Activated naive CD8-positive, alpha-beta T cell treated with anti-CD3 and anti-CD28 coated beads, Interleukin-2, amount 50 U/mL, for 24 hours (primary cell): ENCODE data around the gene MIPOL1.

ENCODE experiments used
- ATAC-seq: fragments of 150-1000 bp; cut with Tn5 transposase; one replicate; pipeline ENCODE4 v1.10.0; 2021
- DNase-seq: peaks from one replicate; pipeline ENCODE4 v3.0.0; 2021
- H3K27ac Mint-ChIP-seq: one replicate; pipeline ENCODE4 v1.8.0; 2021; ENCODE audit warnings: mild to moderate bottlenecking, mixed read lengths
- H3K27me3 Mint-ChIP-seq: one replicate; pipeline ENCODE4 v1.8.0; 2021; ENCODE audit warnings: mixed read lengths
- H3K36me3 Mint-ChIP-seq: one replicate; pipeline ENCODE4 v1.8.0; 2021; ENCODE audit warnings: low read depth, mixed read lengths
- H3K4me1 Mint-ChIP-seq: one replicate; pipeline ENCODE4 v1.8.0; 2021; ENCODE audit warnings: mixed read lengths
- H3K4me3 Mint-ChIP-seq: one replicate; pipeline ENCODE4 v1.8.0; 2021; ENCODE audit warnings: mild to moderate bottlenecking, moderate library complexity, mixed read lengths
- H3K9me3 Mint-ChIP-seq: one replicate; pipeline ENCODE4 v1.8.0; 2021; ENCODE audit warnings: mixed read lengths

MIPOL1 gene

GRCh38 chr14:37591941-37592481 lies 394.3 kb downstream of the MIPOL1 start:
- Mint-ChIP-seq H3K36me3 (peaks cover 20% of the 10 kb centered on the region), H3K4me1 (peaks cover 21% of the 10 kb centered on the region), H3K27me3 (peaks cover 76% of the 10 kb centered on the region), H3K27ac (no peak overlapping the region), H3K9me3 (peaks cover 29% of the 10 kb centered on the region), H3K4me3 (no peak overlapping the region)
- ATAC-seq, result no peak
- no peak for DNase-seq

- Mint-ChIP-seq H3K4me3 (no peak overlapping the region), H3K27me3 (peaks cover 74% of the 10 kb centered on the region), H3K36me3 (peaks cover 24% of the 10 kb centered on the region), H3K27ac (peak overlapping the region; percentile 72), H3K9me3 (peaks cover 29% of the 10 kb centered on the region), H3K4me1 (peaks cover 21% of the 10 kb centered on the region)
- ATAC-seq (no peak), DNase-seq (no peak)
Measured at GRCh38 chr14:37592482-37593408, 395.0 kb downstream of the MIPOL1 start.

DNA sequence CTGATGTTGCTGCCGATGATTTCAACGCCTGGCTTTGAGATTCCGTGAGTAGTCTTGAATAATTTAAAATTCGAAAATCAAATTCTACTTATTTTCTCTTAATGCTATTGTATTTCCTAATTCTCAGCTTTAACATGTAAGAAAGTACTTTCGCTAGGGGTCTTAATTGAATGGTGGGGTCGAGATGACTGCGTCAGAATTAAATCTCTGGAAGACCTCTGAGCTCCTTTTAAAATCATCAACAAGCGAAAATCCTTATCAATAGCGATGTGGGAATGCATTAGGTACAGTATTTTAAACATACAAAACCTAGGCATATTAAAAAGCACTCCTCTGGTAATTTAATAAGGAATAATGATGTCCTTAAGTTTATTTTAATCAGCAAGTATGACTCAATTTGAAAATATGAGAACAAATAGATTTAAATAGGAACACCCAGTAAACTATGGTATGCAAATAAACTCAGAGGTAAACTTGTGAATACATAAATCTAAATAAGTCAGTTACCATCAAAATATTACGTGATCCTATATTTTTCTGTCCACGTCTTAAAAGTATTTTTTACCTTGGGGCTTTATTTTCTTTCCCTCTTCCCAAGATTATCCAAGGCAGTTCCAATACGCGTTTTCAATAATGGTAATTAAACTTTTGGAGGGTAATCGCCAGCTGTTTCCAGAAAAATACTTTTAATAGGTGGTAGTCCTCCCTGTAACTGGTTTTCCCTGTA lies 395.9 kb downstream of the MIPOL1 start:
- H3K36me3 Mint-ChIP-seq, result peaks cover 24% of the 10 kb centered on the region
- no peak for ATAC-seq
- no peak overlapping the region for H3K27ac Mint-ChIP-seq
- H3K9me3 Mint-ChIP-seq, result peaks cover 29% of the 10 kb centered on the region
- H3K27me3 Mint-ChIP-seq, result peaks cover 75% of the 10 kb centered on the region
- peak overlapping the region; percentile 67 for H3K4me3 Mint-ChIP-seq
- H3K4me1 Mint-ChIP-seq, result peaks cover 22% of the 10 kb centered on the region
- no peak for DNase-seq

DNA sequence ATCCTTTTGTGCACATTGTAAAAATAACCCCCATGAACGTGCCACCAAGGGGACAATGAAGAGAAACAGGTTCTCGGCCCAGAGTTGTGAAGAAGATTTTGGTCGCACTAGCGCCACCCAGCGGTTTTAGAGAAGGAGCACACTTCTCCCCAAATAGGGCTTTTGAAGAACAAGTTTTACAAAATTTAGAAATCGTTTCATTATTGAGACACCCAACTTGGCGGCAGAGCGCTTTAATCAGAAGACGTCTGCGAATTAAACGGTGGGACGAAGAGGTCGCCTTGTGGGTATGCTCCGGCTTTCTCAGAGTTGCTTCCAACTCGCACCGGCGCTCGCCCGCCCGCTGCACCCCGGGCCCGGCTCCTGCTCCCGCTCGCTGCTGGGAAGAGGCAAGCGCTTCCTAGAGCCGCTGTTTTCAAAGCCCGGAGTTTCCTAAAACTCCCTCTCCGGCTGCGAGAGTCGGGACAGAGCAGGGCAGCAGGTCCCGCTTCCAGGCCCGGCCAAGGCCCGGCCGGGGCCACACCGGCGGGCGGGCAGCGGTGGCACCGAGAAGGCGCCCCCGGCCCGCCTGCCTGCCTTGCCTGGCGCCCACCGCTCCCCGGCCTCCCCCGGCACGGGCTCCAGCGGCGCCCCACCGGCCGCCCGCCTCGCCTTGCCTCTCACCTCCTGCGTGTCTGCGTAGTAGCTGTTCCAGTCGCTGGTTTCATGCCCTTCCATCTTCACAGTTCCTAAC lies 396.7 kb downstream of the MIPOL1 start:
- H3K4me1 Mint-ChIP-seq, result peaks cover 27% of the 10 kb centered on the region
- H3K4me3 Mint-ChIP-seq, result peak overlapping the region; percentile 67
- H3K27me3 Mint-ChIP-seq, result peaks cover 75% of the 10 kb centered on the region
- H3K36me3 Mint-ChIP-seq, result peaks cover 22% of the 10 kb centered on the region
- ATAC-seq (no peak), DNase-seq (peak; percentile 41)
- peaks cover 27% of the 10 kb centered on the region for H3K9me3 Mint-ChIP-seq
- H3K27ac Mint-ChIP-seq, result peak overlapping the region; percentile 59

- Mint-ChIP-seq H3K27me3 (peaks cover 77% of the 10 kb centered on the region), H3K36me3 (peaks cover 22% of the 10 kb centered on the region), H3K4me3 (peak within 1 kb of the TSS; percentile 74), H3K27ac (peak within 1 kb of the TSS; percentile 82), H3K4me1 (peaks cover 30% of the 10 kb centered on the region), H3K9me3 (peaks cover 26% of the 10 kb centered on the region)
- no peak for DNase-seq
- no peak for ATAC-seq
Measured at GRCh38 chr14:37594971-37595808, 397.5 kb downstream of the MIPOL1 start, which contains the start of the genes FOXA1 and TTC6. TSS of gene FOXA1 (minus strand) at chr14:37595249. CDS start at chr14:37594972, 277 bp downstream. TSS of gene TTC6 (plus strand) at chr14:37595629. CDS start at chr14:37622065, 26,436 bp downstream.

DNA sequence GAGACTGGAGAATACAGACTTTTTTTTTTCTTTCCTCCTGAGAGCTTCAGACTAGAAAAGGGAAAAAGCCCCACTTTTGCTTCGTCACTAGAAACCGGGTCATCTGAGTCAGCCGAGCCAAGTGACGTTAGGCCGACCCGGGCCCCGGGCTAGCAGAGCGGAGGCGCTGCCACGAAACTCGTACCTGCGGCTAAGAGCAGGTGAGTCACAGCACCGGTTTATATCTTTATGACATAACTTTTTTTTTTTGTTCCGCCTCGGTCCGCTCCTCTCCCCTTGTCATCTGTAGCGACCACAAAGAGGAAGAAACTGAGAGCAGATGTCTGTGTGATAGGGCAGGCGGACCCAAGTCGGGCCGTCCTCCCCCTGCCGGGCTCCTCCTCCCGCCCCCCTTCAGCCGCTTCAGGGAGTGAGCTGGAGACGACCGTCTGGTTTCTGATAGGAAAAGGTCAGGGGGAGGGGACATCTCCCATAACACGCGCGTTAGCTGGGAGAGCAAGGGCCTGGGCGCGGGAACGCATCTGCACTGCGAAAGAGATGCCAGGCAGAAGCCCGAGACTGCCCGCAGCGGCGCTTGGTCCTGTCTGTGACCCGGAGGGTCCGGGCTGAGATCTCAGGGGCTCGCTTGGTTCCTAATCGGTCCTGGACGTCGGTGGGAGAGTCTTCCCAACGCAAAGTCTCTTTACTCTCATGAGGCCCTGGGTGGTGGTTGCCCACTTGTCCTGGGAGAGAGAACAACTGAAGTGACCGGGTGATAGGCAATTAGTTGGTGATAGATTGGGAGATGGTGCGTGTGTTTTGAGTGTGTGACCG lies 398.3 kb downstream of the MIPOL1 start:
- DNase-seq, result peak; percentile 66
- H3K36me3 Mint-ChIP-seq, result peaks cover 24% of the 10 kb centered on the region
- ATAC-seq, result peak; percentile 90
- H3K4me1 Mint-ChIP-seq, result peaks cover 33% of the 10 kb centered on the region
- peak overlapping the region; percentile 82 for H3K27ac Mint-ChIP-seq
- H3K27me3 Mint-ChIP-seq, result peaks cover 76% of the 10 kb centered on the region
- peaks cover 26% of the 10 kb centered on the region for H3K9me3 Mint-ChIP-seq
- peak overlapping the region; percentile 74 for H3K4me3 Mint-ChIP-seq

GRCh38 chr14:37596790-37597472 lies 399.2 kb downstream of the MIPOL1 start:
- no peak for ATAC-seq
- no peak for DNase-seq
- H3K27me3 Mint-ChIP-seq, result peaks cover 79% of the 10 kb centered on the region
- H3K9me3 Mint-ChIP-seq, result peaks cover 23% of the 10 kb centered on the region
- peaks cover 21% of the 10 kb centered on the region for H3K36me3 Mint-ChIP-seq
- H3K4me3 Mint-ChIP-seq, result no peak overlapping the region
- H3K27ac Mint-ChIP-seq, result no peak overlapping the region
- H3K4me1 Mint-ChIP-seq, result peaks cover 33% of the 10 kb centered on the region

DNA sequence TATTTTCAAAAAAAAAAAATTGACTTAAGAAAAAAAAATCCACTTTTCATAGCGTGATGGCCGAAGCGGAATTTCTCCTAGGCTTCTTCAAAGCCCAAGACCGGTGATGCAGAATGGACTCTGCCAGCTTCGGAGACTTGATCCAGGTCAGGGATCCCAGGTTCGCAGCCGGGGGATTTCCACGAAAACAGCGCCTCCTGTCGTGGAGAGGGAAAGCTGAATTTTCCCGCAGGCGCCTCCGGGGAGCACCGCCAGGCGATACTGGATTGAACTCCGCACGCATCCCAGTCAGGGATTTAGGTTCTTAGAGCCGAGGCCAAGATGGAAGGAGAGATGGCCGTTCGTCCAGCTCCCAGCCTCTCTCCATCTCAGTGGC lies 399.8 kb downstream of the MIPOL1 start:
- peaks cover 33% of the 10 kb centered on the region for H3K4me1 Mint-ChIP-seq

DNA sequence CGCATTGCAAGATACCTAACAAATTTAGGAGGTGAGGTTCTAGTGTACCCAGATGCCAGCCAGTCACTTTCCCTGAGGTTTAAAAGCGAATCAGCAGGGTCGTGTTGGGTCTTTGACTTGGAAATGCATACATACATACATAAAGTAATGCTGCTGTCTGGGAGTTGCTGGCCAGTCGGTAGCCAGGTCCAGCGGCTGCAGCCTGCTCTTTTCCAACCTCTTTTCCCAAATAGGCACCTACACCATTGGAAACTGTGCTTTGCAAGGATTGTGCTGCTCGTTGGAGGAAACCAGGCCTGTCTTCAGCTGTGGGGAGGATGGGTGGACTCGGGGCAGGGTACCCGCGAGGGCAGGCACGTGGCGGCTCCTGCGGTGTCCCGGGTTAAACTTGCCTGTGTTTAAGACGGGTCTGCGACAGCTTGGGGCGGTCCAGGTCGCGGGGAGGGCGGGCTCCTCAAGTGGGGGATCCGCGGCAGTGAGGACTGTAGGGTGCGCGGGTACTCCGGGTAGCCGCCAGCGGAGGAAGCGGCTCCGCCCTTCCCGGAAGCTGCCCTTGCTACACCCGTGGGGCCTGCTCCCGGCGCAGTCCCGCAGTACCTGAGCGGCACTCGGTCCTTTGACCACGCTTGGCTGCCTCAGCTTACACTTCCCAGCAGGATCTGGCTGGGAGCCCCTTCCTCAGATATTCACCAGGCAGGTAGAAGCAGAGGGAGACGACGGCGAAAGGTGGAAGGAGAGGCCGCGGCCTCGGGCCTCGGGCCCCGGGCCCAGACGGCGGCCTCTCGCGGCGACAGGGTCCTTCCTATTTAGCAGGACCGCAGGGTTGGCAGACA lies 400.4 kb downstream of the MIPOL1 start:
- Mint-ChIP-seq H3K4me3 (no peak overlapping the region), H3K9me3 (peaks cover 14% of the 10 kb centered on the region)
- ATAC-seq, result no peak

More for the DNA sequence above, 399.8 kb downstream of the MIPOL1 start:
- H3K4me3 Mint-ChIP-seq, result no peak overlapping the region
- H3K27ac Mint-ChIP-seq, result no peak overlapping the region
- H3K36me3 Mint-ChIP-seq, result peaks cover 21% of the 10 kb centered on the region
- H3K9me3 Mint-ChIP-seq, result peaks cover 20% of the 10 kb centered on the region
- DNase-seq (no peak), ATAC-seq (no peak)
- H3K27me3 Mint-ChIP-seq, result peaks cover 80% of the 10 kb centered on the region

DNA sequence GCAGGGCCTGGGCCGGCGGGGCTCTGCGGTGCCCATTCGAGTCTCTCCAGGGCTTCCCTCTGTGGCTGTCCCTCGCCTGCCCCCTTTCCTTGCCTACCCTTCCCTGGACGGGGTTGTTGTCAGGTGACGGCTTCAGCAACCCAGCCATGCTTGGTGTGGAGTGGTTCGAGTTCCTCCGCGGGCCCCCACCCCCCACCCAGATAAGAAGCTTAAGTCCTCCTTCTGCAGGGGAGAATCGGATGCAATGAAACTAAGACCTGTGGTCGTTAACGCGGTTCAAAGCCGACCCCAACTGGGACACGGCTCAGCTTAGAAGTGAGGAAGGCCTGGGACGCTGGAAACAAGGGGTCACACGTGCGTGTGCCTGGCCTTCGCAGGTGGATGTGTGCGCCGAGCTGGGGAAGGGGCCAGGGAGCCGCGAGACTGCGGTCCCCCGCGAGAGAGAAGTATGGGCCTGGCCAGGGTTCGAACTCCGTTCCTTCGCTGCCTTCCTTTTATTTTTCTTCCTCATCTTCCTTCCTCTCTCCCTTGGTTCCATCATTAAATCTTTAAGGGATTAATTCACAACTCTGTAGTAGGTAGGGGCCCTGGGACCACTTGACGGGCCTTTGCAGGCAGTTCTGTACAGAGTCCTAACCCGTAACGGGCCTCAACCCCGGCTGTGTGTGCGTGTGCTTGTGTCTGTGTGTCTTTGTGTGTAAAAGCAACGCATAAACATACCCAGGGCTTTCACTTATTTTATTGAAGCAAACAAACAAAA lies 401.2 kb downstream of the MIPOL1 start:
- Mint-ChIP-seq H3K4me3 (no peak overlapping the region), H3K27me3 (peaks cover 80% of the 10 kb centered on the region), H3K4me1 (peaks cover 27% of the 10 kb centered on the region), H3K9me3 (peaks cover 12% of the 10 kb centered on the region), H3K36me3 (peaks cover 19% of the 10 kb centered on the region), H3K27ac (no peak overlapping the region)
- ATAC-seq (no peak), DNase-seq (no peak)

More for the DNA sequence above, 400.4 kb downstream of the MIPOL1 start:
- Mint-ChIP-seq H3K4me1 (peaks cover 33% of the 10 kb centered on the region), H3K27ac (no peak overlapping the region), H3K36me3 (peaks cover 19% of the 10 kb centered on the region), H3K27me3 (peaks cover 80% of the 10 kb centered on the region)
- no peak for DNase-seq
